Peyer's patch (tissue), 4 donors: ENCODE data around the gene OPN3.

Experiments
- POLR2A ChIP-seq, 2 donors: fragments of 450-650 bp; IDR thresholded peaks; one replicate each; pipeline ENCODE4 v1.5.1; 2017; ENCODE audit warnings: antibody characterized with exemption in 2 of 2, mild to moderate bottlenecking in 2 of 2, moderate library complexity in 2 of 2
- TF ChIP-seq, protein P1 (sequence below), 6 experiments: fragments of 450-650 bp in 4 of 6; fragments of 200-600 bp in 2 of 6; sonication (generic) in 1 of 6; IDR thresholded peaks; one replicate each; pipeline ENCODE4 v1.5.1; 2017 to 2019; ENCODE audit warnings: antibody characterized with exemption in 6 of 6, mild to moderate bottlenecking in 3 of 6, moderate library complexity in 1 of 6

- TF ChIP-seq, protein P1, sequence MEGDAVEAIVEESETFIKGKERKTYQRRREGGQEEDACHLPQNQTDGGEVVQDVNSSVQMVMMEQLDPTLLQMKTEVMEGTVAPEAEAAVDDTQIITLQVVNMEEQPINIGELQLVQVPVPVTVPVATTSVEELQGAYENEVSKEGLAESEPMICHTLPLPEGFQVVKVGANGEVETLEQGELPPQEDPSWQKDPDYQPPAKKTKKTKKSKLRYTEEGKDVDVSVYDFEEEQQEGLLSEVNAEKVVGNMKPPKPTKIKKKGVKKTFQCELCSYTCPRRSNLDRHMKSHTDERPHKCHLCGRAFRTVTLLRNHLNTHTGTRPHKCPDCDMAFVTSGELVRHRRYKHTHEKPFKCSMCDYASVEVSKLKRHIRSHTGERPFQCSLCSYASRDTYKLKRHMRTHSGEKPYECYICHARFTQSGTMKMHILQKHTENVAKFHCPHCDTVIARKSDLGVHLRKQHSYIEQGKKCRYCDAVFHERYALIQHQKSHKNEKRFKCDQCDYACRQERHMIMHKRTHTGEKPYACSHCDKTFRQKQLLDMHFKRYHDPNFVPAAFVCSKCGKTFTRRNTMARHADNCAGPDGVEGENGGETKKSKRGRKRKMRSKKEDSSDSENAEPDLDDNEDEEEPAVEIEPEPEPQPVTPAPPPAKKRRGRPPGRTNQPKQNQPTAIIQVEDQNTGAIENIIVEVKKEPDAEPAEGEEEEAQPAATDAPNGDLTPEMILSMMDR (IDR thresholded peaks at IDR 0.05) = no peak
- TF ChIP-seq POLR2A (IDR thresholded peaks at IDR 0.05) = no peak
These were observed 57.2 kb downstream of the OPN3 start for GRCh38 chr1:241582921-241583321.
